HT1080 (cell line): Measurements from ENCODE around the gene SH2D7. TPM values are rescaled to one million over a fixed set of nuclear protein-coding genes. Genes with fewer than 3 reads are reported as not detected.

Experiments
- DNase-seq: peaks from one replicate; pipeline ENCODE4 v3.0.0-alpha.2; 2015; ENCODE audit warnings: low read depth
- total RNA-seq: library from RNA; depleted of rRNA; stranded (reverse); fragments of >200 nt; shearing (Covaris generic); gene quantifications from 2 replicates; pipeline ENCODE4 v1.2.3, GENCODE V29; 2014

SH2D7 gene
- total RNA-seq, 1 experiment from 2014 or later: not detected

DNA sequence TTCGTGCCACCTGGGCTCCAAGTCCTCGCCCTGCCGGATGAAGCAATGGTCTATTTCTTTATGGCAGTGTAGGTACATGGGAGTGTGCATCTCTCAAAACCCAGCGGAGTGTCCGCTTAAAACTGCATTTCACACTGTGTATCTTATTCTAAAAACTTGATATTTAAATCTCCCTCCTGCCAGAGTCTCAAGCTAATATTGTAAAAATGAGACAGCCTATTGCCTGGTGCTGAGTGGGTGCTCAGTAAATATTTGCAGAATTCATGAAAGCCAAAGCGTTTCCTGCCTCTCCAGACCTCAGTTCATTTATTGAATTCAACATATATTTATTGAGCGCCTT is 14.5 kb upstream of the SH2D7 start:
- no peak for DNase-seq

DNA sequence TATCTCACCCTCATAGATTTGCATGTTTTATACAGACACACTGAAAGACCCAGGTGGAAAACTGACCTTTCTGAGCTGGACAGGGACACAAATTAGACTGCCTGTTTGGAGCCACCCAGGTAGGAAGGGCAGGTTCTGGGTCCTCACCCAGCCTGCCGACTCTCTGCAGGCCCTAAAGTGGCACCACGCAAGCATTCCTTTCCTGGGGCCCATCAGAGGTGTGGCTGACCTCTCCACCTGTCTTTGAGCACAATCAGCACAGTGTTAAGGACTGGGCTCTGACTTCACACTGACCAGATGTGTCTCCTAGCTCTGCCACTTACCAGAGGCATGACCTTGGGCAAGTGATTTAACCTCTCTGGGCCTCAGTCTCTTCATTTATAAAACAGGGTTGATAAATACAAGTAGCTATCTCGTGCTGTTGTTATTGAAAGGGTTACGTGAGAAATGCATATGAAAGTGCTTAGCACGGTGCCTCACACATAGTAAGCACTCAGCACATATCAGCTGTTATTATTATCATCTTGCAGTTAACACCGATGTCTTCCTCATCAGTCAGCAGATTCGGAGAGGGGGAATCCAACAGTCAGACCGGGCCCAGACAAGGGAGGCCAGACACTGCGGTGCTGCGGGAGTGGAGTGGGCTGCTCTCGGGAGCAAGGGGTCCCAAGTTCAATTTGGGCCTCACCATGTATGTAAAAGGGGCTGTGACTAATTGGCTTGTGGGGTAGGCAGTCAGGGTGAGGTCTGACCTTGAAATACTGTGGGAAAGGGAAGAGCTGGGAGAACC is 12.9 kb upstream of the SH2D7 start:
- no peak for DNase-seq

DNA sequence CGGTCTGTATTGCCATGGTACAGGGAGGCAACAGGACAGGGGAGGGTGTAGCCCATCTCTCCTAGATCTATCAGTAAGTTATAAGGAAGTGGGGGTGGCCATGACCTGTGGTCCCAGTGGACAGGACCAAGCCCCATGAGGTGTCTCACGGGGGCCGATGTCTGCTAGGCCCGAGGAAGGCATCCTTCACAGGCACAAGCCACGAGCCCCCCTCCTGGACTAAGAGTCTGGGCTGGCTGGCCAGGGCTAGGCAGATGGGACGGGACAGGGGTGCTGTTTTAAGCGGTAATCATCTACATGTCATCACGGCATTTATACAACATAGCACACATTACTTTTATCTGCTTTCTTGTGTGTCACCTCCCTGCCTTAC is 12.3 kb upstream of the SH2D7 start:
- DNase-seq: no peak

DNA sequence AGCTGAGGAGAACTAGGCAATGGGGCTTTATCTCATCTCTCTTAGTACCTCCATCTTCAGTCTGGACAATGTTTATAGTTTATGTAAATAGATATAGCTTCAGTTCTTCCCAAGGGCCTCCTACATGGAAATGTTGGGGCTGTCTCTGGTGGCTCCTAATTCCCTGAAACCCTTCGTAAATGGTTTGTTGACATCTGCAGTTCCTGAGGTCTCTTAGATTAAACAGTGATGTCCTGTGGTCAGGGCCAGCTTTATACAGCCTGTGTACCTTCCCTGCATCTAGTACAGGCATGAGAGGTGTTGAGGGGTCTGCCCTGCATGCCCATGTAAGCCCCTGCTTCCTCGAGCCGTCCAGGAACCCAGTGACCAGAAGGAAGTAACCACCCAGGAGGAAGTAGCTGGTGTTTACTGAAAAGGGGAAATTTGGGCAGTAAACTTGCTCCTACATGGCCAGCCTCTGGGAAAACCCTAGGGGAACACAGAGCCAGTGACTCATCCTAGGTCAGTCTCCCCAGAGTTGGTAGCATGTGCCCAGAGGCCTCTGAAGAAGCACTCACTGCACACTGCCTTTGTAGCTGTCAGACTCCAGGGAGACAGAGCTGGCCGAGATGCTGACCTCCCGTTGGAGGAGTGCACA is 10.1 kb upstream of the SH2D7 start:
- no peak for DNase-seq

DNA sequence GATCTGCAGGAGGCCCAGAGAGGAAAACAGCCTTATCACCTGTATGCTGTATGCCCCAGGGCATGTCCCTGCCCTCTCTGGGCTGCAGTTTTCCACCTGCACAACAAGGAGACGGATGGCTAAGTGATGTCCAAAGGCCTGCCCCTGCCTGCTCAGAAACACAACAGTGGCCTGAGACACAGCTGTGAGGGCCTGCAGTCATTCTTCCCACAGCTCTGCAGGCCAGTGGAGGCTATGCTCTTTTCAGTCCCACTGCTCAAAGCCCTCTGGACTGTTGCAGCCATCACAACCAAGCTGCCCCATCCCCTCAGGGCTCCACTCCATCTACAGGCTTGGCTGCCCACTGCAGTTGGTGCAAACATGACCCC is 9.6 kb upstream of the SH2D7 start:
- no peak for DNase-seq

DNA sequence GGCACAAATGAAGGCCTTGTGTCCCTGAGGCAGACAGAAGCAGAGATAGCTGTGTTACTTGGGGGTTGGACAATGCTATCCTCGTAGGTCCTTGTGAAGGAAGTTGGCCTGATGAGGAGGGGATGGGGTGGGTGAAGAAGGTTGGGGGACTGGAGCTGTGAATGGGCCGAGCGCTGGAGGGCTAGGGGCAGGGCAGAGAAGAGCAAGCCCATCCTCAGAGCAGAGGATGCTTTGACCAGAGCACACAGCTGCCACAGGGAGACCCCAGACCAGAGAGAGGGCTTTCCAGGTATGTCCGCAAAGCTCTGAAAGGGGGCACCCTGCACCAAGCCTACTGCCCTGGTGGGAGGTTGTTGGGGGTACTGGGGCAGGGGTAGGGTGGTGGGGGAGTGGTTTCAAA is 9.2 kb upstream of the SH2D7 start:
- no peak for DNase-seq

DNA sequence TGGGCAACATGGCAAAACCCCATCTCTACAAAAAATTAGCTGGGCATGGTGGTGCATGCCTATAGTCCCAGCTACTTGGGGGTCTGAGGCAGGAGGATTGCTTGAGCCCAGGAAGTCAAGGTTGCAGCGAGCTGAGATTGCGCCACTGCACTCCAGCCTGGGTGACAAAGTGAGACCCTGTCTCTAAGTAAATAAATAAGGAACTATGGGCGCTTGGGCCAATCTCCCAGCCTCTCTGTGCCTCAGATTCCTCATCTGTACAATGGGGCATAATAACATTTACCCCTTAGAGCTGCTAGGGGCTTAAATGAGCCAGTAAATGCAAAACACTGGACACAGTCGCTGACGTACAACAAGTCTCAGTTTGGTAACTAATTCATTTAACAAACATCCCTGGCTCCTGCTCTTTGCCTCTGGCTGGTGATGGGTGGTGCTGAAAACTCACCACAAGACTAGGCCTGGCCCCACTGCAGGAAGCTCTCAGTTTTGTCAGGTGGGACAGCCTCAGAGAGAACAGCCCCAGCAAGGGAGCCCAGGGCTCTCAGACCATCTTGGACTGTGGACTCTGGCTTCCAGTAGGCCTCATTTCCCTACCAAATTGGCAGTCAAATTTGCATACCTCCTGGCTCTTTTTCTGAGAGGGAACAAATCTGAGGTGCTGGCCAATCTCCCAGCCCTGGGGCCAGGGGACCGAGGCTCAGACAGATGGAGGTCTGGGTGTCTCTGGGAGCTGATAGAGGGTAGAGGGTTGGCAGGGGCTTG is 8.5 kb upstream of the SH2D7 start:
- DNase-seq: no peak

DNA sequence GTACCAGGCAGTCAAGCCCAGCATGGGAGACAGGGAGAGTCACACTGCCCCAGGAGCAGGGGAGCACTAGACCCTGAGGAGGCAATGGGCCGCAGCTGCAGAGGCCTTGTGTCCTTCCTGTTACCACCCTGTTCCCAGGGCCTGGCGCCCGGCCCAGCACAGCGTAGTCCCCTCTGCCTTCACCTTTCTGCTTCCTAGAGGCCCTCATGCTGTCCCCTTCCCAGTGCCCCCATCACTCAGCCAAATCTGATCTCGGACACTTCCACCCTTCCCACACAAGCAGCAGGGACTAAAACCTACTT is 8.0 kb upstream of the SH2D7 start:
- DNase-seq: no peak

DNA sequence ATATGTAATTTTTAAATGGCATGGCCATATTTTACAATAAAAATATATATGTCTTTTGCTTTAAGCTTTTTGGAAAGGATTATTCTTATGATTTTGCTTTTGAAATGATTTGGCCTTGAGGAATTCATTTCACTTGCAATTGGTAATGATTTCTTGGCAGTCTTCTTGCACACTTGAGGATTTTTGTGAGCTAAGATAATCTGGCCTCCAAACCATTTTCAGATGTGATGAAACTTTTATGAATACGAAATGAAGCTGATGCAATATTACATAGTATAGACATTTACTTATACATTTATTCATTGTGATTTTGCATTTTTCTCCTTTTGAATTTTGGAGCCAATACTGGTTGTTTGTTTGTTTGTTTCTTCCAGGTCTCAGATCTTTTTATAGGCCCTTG is 6.4 kb upstream of the SH2D7 start:
- no peak for DNase-seq

DNA sequence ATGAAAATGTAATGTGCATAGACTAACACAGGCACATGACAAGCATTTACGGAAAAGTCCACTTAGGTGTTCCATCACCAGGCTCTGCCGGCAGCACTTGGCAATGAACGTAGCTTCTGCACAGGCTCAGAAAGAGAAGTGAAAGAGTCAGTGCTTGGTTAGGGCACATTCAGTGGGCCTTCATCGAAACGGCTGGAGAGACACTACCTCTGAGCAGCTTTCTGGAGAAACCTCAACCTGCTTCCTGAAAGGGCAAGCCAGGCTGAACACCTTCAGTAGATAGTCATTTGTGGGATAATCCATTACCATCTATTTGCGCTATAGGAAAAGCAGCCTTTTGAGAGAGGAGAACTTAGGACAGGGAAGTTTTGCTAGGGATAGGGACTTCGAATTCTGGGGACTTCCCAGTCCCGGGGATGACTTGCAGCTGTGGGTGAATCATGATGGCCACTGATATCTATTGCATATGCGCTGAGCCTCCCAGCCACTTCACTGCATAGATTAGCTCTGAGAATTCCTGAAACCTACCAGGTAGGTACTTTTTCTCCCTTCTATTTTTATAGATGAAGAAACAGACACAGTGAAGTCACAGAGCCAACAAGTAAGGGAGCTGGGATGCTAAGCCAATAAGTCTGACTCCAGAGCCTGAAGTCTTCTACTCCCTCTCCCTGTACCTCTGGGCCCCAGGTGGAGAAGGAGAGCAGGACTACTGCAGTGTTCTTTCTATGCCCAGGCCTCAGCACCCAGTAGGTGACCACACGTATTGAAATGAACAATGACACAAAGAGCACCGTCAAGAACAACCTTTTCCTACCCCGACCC is 4.2 kb upstream of the SH2D7 start:
- DNase-seq: no peak

DNA sequence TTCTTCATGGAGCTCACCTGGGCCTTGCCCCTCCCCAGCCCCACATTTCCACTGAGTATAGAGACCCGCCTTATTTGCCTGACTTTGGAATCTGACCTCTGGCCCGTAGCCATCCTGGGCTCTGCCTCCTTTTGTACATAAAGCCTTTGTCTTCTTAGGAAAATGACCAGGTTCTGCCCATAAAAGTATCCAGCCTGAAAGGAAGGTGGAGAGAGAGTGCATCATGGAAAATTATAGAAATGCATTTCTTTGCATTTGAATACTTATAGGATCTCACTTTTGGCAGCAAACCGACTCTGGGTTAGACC is 3.6 kb upstream of the SH2D7 start:
- no peak for DNase-seq

DNA sequence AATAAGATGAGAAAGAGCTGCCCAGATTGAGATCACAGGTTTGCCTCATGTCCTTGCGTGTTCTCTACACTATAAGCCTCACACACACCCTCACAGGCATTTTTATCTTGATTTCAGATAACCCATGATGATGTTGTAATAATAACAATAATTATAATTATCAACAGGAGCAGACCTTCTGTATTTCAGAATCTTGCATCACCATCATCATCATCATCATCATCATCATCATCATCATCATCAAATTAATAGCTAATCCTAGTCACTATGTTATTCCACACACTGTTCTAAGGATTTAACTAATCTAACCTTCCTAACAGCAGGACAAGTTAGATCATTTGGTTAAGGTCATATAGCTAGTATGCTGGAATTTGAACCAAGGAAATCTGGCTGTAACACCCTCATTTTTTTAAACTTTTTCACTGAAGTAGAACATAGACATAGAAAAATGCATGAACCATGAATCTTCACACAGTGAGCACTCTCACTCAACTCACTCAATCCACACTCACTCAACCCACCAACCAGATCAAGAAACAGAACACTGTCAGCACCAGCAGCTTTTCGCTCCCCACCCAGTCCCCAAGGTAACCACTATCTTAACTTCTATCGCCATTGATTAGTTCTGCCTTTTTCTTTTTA is 1.8 kb upstream of the SH2D7 start:
- DNase-seq: no peak

DNA sequence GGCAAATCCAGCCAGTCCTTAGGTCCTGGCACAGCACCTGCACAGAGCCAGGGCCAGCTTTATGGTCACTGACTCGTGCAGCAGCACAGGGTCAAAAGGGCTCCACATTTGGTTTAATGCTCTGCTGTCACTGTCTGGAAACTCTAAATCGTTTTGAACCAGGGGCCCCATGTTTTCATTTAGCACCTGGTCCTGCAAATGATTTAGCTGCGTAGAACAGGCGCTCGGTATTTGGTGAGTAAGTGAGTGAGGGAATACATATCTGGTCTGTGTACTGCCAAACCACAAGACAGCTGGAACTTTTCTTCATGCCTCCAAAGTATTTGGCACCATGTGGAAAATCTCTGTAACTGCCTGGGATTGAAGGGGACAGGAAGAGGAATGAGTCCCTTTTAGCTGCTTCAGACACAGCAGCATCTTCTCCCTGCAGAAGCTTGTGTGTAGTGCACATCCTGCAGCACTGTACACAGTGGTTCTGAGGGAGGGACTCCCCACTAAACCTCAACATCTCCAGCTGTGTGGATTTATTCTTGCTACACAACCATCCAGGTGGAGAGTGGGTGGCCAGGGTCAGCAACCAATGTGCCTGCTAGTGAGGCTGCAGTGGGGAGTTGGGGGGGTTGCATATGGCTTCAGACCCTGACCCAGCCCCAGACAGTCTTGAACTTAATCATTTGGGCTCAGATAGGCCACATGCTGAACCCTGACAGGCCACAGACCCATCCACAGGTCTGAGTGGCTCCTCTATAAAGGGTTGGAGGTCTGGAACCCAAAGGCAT is 1.1 kb downstream of the SH2D7 start:
- DNase-seq: peak; percentile 27

DNA sequence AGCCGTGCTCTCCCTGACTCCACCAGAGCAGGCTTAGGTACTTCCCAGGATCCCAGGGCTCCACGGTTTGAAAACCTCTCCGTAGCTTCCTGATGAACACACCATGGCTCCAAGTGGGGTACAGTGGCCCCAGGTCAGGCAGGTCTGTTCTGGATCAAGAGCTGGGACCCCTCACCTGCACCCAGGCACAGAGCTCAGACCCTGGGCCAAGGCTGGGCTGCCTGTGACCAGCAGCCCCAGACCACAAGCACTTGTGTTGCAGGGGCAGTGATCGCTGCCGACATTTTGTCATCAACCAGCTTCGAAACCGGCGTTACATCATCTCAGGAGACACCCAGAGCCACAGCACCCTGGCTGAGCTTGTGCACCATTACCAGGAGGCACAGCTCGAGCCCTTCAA is 5.3 kb downstream of the SH2D7 start:
- no peak for DNase-seq

DNA sequence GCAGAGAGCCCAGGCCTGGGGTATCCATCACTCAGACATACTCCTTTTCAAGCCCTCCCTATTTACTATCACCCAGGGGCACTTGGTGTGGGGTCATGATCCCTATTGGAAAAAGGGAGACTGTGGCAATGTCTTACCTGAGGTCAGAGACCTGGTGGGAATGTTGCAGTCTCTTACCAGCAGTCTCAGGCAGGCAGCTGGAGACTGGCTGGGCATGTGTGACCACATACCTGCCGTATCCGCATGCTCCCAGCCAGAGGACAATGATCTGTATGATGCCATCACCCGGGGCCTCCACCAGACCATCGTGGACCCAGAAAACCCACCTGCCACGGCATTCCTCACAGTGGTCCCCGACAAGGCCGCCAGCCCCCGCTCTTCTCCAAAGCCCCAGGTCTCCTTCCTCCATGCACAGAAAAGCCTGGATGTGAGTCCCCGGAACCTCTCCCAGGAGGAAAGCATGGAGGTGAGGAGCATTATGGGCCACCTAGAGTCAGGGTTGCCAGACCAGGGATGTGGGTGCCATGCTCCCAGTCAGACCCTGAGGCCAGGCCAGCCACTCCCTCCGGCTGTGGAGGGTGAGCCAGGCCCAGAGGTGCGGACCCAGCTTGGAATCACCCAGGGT is 5.9 kb downstream of the SH2D7 start:
- DNase-seq: no peak

DNA sequence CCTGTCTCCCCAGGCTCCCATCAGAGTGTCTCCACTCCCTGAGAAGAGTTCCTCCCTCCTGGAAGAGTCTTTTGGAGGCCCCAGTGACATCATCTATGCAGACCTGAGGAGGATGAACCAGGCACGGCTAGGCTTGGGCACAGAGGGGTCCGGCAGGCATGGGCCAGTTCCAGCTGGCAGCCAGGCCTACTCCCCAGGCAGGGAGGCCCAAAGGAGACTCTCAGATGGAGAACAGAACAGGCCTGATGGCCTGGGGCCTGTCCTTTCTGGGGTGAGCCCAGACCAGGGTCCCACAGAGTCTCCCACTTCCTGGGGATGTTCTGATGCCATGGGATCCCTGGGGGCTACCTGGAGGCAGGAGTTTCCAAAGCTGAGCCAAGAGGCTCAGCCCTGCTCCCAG is 8.5 kb downstream of the SH2D7 start:
- DNase-seq: no peak

DNA sequence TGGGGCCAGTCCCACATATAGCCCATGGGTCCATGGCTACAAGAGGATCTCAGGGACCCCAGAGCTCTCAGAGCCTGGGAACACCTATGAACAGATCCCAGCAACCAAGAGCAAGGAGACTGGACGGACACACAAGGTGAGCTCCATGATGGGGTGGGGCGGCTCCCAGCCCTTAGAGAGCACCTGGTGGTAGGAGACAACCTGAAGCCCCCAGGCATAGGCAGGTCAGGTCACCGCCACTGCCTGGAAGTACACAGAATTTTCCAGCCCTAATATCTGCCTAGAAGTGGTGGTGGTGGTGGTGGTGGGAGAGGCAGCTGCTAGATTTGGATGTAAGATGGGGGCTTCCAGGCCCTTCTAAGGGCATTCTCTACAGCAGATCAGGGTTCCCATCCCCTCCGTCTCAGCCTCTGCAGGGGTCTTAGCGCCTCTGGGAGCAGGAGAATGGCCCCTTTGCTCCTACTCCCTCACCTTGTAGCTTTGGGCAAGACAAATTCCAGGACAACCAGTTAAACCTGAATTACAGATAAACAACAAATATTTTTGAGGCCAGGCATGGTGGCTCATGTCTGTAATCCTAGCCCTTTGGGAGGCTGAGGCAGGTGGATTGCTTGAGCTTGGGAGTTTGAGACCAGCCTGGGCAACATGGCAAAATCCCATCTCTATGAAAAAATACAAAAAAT is 9.2 kb downstream of the SH2D7 start:
- DNase-seq: no peak

DNA sequence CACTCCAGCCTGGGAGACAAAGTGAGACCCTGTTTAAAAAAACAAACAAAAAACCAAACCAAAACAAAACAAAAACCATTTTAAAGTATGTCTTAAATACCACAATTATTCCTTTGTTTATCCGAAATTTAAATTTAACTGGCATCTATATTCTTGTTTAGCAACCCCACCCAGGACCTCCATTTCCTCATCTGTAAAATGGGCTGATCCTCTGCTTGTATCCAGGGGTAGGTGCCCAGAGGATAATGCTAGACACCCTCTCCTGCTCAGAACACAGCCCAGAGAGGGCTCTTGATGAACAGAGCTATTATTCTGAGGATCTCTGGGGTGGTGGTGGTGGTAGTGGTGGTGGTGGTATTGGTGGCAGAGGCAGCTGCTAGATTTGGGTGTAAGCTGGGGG is 9.8 kb downstream of the SH2D7 start:
- no peak for DNase-seq

DNA sequence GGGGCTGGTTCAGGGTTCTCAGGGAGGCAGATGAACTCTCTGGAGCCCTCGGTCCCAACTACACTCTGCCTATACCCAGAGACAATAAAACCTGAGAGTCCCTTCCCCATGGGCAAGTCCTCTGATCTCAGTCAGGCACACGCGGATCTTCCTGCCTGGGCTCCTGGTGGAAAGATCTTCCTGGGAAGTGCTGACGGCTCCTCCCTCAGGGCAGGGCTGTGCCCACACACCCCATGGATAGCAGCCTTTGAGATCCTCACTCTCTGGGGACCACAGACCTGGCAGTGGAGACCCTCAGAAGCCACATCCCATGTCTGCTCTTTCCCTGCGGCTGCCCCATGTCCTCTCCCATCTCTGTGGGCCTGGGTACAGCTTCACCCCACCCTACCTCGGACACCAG is 10.4 kb downstream of the SH2D7 start:
- DNase-seq: no peak
